DND-41 (cell line): ENCODE measurements around the gene RBM26.

Experiments
- CTCF ChIP-seq: IDR thresholded peaks from 2 replicates; pipeline ENCODE4 v1.5.1; 2012; ENCODE audit warnings: borderline replicate concordance, low read length, moderate library complexity, mild to moderate bottlenecking; ENCODE audit not compliant: poor library complexity, severe bottlenecking; ENCODE audit errors: extremely low read depth
- EZH2 ChIP-seq: IDR thresholded peaks from 3 replicates; pipeline ENCODE4 v1.6.1; 2012; ENCODE audit warnings: borderline replicate concordance, low read depth, mild to moderate bottlenecking, moderate library complexity, low read length, inconsistent platforms; ENCODE audit not compliant: severe bottlenecking

GRCh38 chr13:79423340-79423739 lies 17.3 kb upstream of the RBM26 start:
- TF ChIP-seq EZH2 (no peak), CTCF (no peak)
